Coronary artery (tissue), 2 donors: ENCODE data around the gene UTP15.

ENCODE experiments used
- DNase-seq: peaks from one replicate; pipeline ENCODE4 v3.0.0-alpha.2; 2017; ENCODE audit warnings: low spot score
- H3K27ac ChIP-seq, 2 donors: fragments of 200-600 bp; sonication (generic); one replicate each; pipeline ENCODE4 v1.5.1; 2016 to 2019
- H3K4me3 ChIP-seq: fragments of 200-600 bp; sonication (generic); 2 replicates; pipeline ENCODE4 v1.5.1; 2016; ENCODE audit warnings: mild to moderate bottlenecking, moderate library complexity
- TF ChIP-seq, protein P1 (sequence below): fragments of 200-600 bp; sonication (generic); IDR thresholded peaks from one replicate; pipeline ENCODE4 v1.5.1; 2019; ENCODE audit warnings: antibody characterized with exemption

UTP15 gene

DNA sequence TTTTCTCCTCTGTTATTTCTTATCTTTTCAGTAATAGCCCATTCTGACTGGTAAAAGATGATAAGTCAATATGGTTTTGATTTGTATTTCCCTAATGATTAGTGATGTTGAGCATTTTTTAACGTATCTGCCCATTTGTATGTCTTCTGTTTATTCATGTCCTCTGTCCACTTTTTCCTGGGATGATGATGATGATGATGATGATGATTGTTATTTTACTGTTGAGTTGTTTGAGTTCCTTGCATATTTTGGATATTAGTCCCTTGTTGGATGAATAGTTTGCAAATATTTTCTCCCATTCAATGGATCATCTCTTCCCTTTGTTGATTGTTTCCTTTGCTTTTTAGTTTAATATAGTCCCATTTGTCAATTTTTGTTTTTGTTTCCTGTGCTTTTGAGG is 27.0 kb downstream of the UTP15 start:
- no peak overlapping the region for H3K4me3 ChIP-seq
- DNase-seq, result no peak
- no peak overlapping the region for H3K27ac ChIP-seq
- TF ChIP-seq, protein P1, sequence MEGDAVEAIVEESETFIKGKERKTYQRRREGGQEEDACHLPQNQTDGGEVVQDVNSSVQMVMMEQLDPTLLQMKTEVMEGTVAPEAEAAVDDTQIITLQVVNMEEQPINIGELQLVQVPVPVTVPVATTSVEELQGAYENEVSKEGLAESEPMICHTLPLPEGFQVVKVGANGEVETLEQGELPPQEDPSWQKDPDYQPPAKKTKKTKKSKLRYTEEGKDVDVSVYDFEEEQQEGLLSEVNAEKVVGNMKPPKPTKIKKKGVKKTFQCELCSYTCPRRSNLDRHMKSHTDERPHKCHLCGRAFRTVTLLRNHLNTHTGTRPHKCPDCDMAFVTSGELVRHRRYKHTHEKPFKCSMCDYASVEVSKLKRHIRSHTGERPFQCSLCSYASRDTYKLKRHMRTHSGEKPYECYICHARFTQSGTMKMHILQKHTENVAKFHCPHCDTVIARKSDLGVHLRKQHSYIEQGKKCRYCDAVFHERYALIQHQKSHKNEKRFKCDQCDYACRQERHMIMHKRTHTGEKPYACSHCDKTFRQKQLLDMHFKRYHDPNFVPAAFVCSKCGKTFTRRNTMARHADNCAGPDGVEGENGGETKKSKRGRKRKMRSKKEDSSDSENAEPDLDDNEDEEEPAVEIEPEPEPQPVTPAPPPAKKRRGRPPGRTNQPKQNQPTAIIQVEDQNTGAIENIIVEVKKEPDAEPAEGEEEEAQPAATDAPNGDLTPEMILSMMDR, result no peak

DNA sequence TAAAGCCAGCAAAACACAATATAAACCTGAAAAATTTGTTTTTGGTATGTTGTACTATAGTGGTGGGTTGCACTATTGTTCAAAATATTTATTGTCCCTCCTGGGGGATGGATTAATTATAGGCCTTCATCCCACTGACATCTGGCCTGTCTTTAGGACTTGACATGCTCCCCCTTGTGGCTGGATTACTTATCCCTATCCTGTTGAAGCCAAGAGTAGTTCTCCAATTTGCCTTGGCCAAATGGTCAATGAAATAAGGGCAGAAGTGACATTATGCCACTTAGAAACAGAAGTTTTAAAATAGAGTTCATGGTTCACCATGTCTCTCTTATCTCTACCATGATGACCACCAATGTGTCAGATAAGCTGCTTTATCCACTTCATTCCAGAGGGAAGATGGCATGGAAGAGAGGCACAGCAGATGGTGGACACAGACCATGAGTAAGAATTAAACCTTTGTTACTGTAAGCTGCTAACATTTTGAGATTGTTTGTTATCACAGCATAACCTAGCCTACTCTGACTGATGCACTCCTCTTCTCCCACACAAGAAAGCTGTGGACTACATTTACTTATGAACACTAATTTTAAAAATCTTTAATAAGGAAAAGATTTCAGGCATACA is 31.3 kb downstream of the UTP15 start:
- Histone ChIP-seq H3K27ac (no peak overlapping the region), H3K4me3 (no peak overlapping the region)
- DNase-seq, result no peak
- TF ChIP-seq, protein P1, result no peak

DNA sequence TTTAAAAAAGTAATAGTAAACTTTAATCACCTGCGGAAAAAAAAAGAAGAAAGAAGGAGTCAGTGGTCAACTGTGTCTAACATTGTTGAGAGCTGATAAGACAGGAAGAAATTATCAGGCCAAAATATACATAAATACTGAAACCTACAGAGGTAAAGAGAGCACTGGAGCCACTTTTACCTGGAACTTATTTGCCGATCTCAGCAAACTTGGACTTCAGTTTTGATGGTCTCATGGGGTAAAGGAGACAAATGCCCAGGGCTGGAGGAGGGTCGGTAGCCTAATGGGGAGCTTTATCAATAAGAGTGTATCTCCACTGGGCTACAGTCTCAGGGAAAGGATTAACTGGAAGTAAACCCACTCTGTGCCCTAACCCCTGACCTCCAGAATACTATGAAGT is 33.8 kb downstream of the UTP15 start:
- DNase-seq, result no peak
- Histone ChIP-seq H3K27ac (no peak overlapping the region), H3K4me3 (no peak overlapping the region)
- TF ChIP-seq, protein P1, result no peak

DNA sequence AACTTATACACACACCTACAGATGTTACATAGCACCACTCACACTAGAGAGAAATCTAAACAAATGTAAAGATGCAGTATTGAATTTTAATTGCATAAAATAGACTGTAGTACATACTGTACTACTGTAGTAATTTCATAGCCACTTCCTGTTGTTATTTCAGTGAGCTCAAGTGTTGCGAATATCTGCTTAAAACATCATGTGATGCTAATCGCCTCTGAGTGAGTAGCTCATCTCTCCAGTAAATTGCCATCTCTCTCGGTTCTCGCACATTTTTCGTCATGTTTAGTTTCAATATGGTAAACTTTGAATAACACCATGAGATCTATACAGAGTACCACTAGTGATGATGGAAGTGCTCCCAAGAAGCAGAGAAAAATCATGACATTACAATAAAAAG is 38.5 kb downstream of the UTP15 start:
- DNase-seq, result no peak
- TF ChIP-seq, protein P1, result no peak
- Histone ChIP-seq H3K4me3 (no peak overlapping the region), H3K27ac (no peak overlapping the region)

DNA sequence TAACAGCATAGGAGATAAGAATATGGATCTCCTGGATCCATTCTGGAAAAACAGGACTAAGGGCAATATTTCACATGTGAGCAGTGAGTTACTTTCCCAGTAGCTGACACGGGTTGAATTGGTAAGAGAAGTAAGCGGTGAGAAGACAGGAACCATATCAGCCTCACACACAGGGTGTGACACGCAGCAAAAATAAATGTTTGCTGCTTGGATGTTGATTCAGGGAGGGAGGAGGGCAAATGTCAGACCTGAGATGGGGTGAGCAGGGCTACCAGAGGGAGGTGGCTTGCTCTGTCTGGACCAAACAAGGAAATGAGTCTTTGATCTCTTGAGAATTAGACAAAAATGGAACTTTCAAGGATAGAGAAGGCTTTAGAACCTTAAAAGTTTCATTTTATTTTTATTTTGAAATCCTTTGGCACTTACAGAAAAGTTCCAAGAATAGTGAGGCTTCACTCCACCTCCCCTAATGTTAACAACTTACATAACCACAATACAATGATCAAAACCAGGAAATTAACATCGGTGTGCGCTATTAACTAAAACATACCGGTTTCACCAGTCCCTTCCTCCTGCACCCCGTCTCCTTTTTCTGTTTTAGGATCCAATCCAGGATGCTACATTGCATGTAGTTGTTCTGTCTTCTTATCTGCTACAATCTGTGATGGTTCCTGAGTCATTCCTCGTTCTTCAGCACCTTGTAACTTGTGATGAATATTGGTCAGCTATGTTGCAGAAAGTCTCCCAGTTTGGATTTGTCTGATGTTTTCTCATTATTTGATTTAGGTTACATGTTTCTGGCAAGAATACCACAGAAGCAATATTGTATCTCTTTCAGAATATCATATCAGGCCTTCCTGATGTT is 39.9 kb downstream of the UTP15 start:
- TF ChIP-seq, protein P1, result no peak
- Histone ChIP-seq H3K4me3 (no peak overlapping the region), H3K27ac (no peak overlapping the region)
- DNase-seq, result no peak

DNA sequence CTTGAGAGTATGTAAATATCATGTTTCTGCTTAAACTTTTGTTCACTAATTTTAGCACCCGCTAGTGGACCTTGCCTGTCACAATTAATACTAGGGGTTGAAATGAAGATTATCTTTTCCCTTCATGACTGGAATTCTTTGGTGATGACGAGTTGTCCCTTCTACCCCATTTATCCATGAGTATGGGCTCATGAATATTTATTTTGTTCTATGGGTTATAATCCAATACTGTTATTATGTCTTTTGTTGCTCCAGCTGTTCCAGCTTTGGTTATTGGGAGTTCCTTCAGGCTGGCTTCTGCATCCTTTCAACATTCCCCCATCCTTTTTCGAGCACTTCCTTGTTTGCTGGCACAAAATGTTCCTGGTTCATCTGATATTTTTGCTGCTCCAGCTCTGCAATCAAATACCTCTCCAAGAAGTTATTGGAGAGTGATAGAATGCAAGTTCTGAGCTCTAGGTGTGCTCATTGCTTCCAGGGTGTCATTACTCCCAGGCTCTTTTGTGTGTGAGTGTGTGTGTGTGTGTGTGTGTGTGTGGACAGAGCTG is 40.7 kb downstream of the UTP15 start:
- H3K27ac ChIP-seq, result no peak overlapping the region
- no peak for DNase-seq
- no peak overlapping the region for H3K4me3 ChIP-seq
- TF ChIP-seq, protein P1, result no peak
